Hematopoietic multipotent progenitor cell treated with erythropoietin and hydrocortisone succinate and interleukin-3 and kit ligand, for 4 days (in vitro differentiated cells): Measurements from ENCODE around the gene CNTNAP2.

Experiments
- DNase-seq: peaks from one replicate; pipeline ENCODE4 v3.0.0-alpha.2; 2015

The CNTNAP2 gene

GRCh38 chr7:148245381-148245780, 2128.8 kb downstream of the CNTNAP2 start:
- DNase-seq = no peak

- no peak for DNase-seq
These were observed 2137.0 kb downstream of the CNTNAP2 start for GRCh38 chr7:148253629-148254028.

GRCh38 chr7:148255333-148255732, 2138.7 kb downstream of the CNTNAP2 start:
- DNase-seq = peak; percentile 28

- DNase-seq = no peak
These were observed 2139.8 kb downstream of the CNTNAP2 start for GRCh38 chr7:148256433-148256832.

GRCh38 chr7:148260599-148260998, 2144.0 kb downstream of the CNTNAP2 start:
- no peak for DNase-seq

GRCh38 chr7:148261523-148261922, 2144.9 kb downstream of the CNTNAP2 start:
- DNase-seq = no peak

GRCh38 chr7:148261996-148262688, 2145.5 kb downstream of the CNTNAP2 start:
- peak; percentile 64 for DNase-seq

- peak; percentile 85 for DNase-seq
These were observed 2146.2 kb downstream of the CNTNAP2 start for GRCh38 chr7:148262721-148263229.

GRCh38 chr7:148264933-148265557, 2148.4 kb downstream of the CNTNAP2 start:
- peak; percentile 75 for DNase-seq

- DNase-seq = no peak
These were observed 2149.3 kb downstream of the CNTNAP2 start for GRCh38 chr7:148265896-148266295.

- no peak for DNase-seq
These were observed 2150.2 kb downstream of the CNTNAP2 start for GRCh38 chr7:148266795-148267194.

- DNase-seq = no peak
These were observed 2154.0 kb downstream of the CNTNAP2 start for GRCh38 chr7:148270576-148270975.

GRCh38 chr7:148274118-148274517, 2157.5 kb downstream of the CNTNAP2 start:
- no peak for DNase-seq

- DNase-seq = no peak
These were observed 2158.8 kb downstream of the CNTNAP2 start for GRCh38 chr7:148275359-148275890.

- DNase-seq = peak; percentile 10
These were observed 2159.9 kb downstream of the CNTNAP2 start for GRCh38 chr7:148276314-148277041.

GRCh38 chr7:148277042-148277660, 2160.6 kb downstream of the CNTNAP2 start:
- DNase-seq = no peak

GRCh38 chr7:148286150-148286549, 2169.5 kb downstream of the CNTNAP2 start:
- DNase-seq = peak; percentile 53

- no peak for DNase-seq
These were observed 2170.9 kb downstream of the CNTNAP2 start for GRCh38 chr7:148287538-148287937.

GRCh38 chr7:148288592-148289151, 2172.1 kb downstream of the CNTNAP2 start:
- DNase-seq = no peak

- DNase-seq = no peak
These were observed 2173.0 kb downstream of the CNTNAP2 start for GRCh38 chr7:148289630-148290029.

GRCh38 chr7:148290538-148290937, 2173.9 kb downstream of the CNTNAP2 start:
- DNase-seq = no peak

GRCh38 chr7:148291799-148292198, 2175.2 kb downstream of the CNTNAP2 start:
- DNase-seq = no peak
